GM18498 (cell line): ENCODE data around the gene PPP3CA.

ENCODE experiments used
- ATAC-seq: cut with Tn5 transposase; IDR thresholded peaks from one replicate; pipeline ENCODE4 v1.9.1; 2021; ENCODE audit warnings: mild to moderate bottlenecking, moderate library complexity; ENCODE audit not compliant: unreplicated experiment

The PPP3CA gene

GRCh38 chr4:101218894-101219293 is 128.4 kb downstream of the PPP3CA start:
- no peak for ATAC-seq

- no peak for ATAC-seq
Measured at GRCh38 chr4:101218346-101218745, 129.0 kb downstream of the PPP3CA start.

GRCh38 chr4:101217353-101218031 is 129.8 kb downstream of the PPP3CA start:
- no peak for ATAC-seq

- no peak for ATAC-seq
Measured at GRCh38 chr4:101211146-101211553, 136.2 kb downstream of the PPP3CA start.

GRCh38 chr4:101210331-101210730 is 137.0 kb downstream of the PPP3CA start:
- no peak for ATAC-seq

GRCh38 chr4:101208171-101208570 is 139.2 kb downstream of the PPP3CA start:
- ATAC-seq: no peak

GRCh38 chr4:101205916-101206315 is 141.4 kb downstream of the PPP3CA start:
- peak; percentile 96 for ATAC-seq

GRCh38 chr4:101201421-101201820 is 145.9 kb downstream of the PPP3CA start:
- ATAC-seq: no peak

- no peak for ATAC-seq
Measured at GRCh38 chr4:101200561-101200960, 146.8 kb downstream of the PPP3CA start.

- ATAC-seq: no peak
Measured at GRCh38 chr4:101199507-101200285, 147.6 kb downstream of the PPP3CA start.

- no peak for ATAC-seq
Measured at GRCh38 chr4:101198682-101199339, 148.5 kb downstream of the PPP3CA start.

GRCh38 chr4:101197350-101197749 is 150.0 kb downstream of the PPP3CA start:
- no peak for ATAC-seq

GRCh38 chr4:101192244-101192643 is 155.1 kb downstream of the PPP3CA start:
- ATAC-seq: peak; percentile 81

GRCh38 chr4:101191302-101192098 is 155.8 kb downstream of the PPP3CA start:
- no peak for ATAC-seq

- ATAC-seq: no peak
Measured at GRCh38 chr4:101190751-101191150, 156.6 kb downstream of the PPP3CA start.

GRCh38 chr4:101188906-101189305 is 158.4 kb downstream of the PPP3CA start:
- no peak for ATAC-seq

- no peak for ATAC-seq
Measured at GRCh38 chr4:101187841-101188240, 159.5 kb downstream of the PPP3CA start.

GRCh38 chr4:101186567-101187184 is 160.7 kb downstream of the PPP3CA start:
- no peak for ATAC-seq

- no peak for ATAC-seq
Measured at GRCh38 chr4:101184668-101185067, 162.7 kb downstream of the PPP3CA start.

- peak; percentile 59 for ATAC-seq
Measured at GRCh38 chr4:101183666-101184373, 163.5 kb downstream of the PPP3CA start.
